Measurements from ENCODE around the gene NHSL2.

- TF ChIP-seq CTCF (IDR thresholded peaks at IDR 0.05) (no peak), RCOR1 (IDR thresholded peaks at IDR 0.05; ENCODE audit: low read length) (no peak), NRF1 (IDR thresholded peaks at IDR 0.05; ENCODE audit: low read depth, low read length) (no peak), CHD2 (IDR thresholded peaks at IDR 0.05; ENCODE audit: low read length, partially characterized antibody) (no peak), YY1 (IDR thresholded peaks at IDR 0.05; ENCODE audit: low read depth) (no peak), EP300 (IDR thresholded peaks at IDR 0.05; ENCODE audit: borderline replicate concordance in 1 of 2, low read depth in 1 of 2, low read length in 1 of 2) (no peak), TEAD4 (IDR thresholded peaks at IDR 0.05; ENCODE audit: borderline replicate concordance, insufficient read depth) (no peak), REST (IDR thresholded peaks at IDR 0.05; ENCODE audit: low read depth, low read length) (no peak), RXRA (IDR thresholded peaks at IDR 0.05; ENCODE audit: borderline replicate concordance, low read depth) (no peak), POLR2AphosphoS5 (IDR thresholded peaks at IDR 0.05; ENCODE audit: low read depth, low read length) (no peak), RAD21 (IDR thresholded peaks at IDR 0.05; ENCODE audit: low read length) (no peak)
Observed at GRCh38 chrX:72025236-72025770, 114.7 kb downstream of the NHSL2 start.
